Smooth muscle cell (in vitro differentiated cells): ENCODE measurements around the gene ZNF808. TPM values are rescaled to one million over a fixed set of nuclear protein-coding genes. Genes with fewer than 3 reads are reported as not detected.

ENCODE experiments used
- DNase-seq: peaks from one replicate; lab custom pipeline; 2025; ENCODE audit not compliant: unreplicated experiment; lab: John Stamatoyannopoulos, UW
- H2AFZ ChIP-seq: fragments of 200-600 bp; sonication (generic); 2 replicates; pipeline ENCODE4 v1.6.0; 2016; ENCODE audit warnings: antibody characterized with exemption, low read depth, mild to moderate bottlenecking
- H3F3A ChIP-seq: fragments of 200-600 bp; sonication (generic); 2 replicates; pipeline ENCODE4 v1.6.0; 2017; ENCODE audit warnings: antibody characterized with exemption, low read depth
- H3K27ac ChIP-seq: fragments of 200-600 bp; sonication (generic); 2 replicates; pipeline ENCODE4 v1.5.1; 2016; ENCODE audit warnings: low read depth, mild to moderate bottlenecking
- H3K27me3 ChIP-seq: fragments of 200-600 bp; sonication (generic); 2 replicates; pipeline ENCODE4 v1.6.1; 2016; ENCODE audit warnings: low read depth, mild to moderate bottlenecking
- H3K36me3 ChIP-seq: fragments of 200-600 bp; sonication (generic); 2 replicates; pipeline ENCODE4 v1.5.1; 2016; ENCODE audit warnings: low read depth
- H3K4me1 ChIP-seq: fragments of 200-600 bp; sonication (generic); 2 replicates; pipeline ENCODE4 v1.5.1; 2016; ENCODE audit warnings: low read depth
- H3K4me2 ChIP-seq: fragments of 200-600 bp; sonication (generic); 2 replicates; pipeline ENCODE4 v1.6.0; 2016; ENCODE audit warnings: mild to moderate bottlenecking
- H3K4me3 ChIP-seq: fragments of 200-600 bp; sonication (generic); 2 replicates; pipeline ENCODE4 v1.5.1; 2016; ENCODE audit warnings: mild to moderate bottlenecking
- H3K79me2 ChIP-seq: fragments of 200-600 bp; sonication (generic); 2 replicates; pipeline ENCODE4 v1.6.0; 2016; ENCODE audit warnings: low read depth, mild to moderate bottlenecking
- H3K9ac ChIP-seq: fragments of 200-600 bp; sonication (generic); 2 replicates; pipeline ENCODE4 v1.6.0; 2016; ENCODE audit warnings: low read depth
- H3K9me3 ChIP-seq: fragments of 200-600 bp; sonication (generic); replicated peaks from 2 replicates; pipeline ENCODE4 v1.5.1; 2016; ENCODE audit warnings: low read depth
- H4K20me1 ChIP-seq: fragments of 200-600 bp; sonication (generic); 2 replicates; pipeline ENCODE4 v1.6.0; 2016; ENCODE audit warnings: low read depth
- WGBS: methylation state at CpG from one replicate; pipeline ENCODE4 v1.1.7; 2016; ENCODE audit warnings: low lambda C conversion rate; 5-methylcytosine and 5-hydroxymethylcytosine counted together
- polyA plus RNA-seq: library from polyadenylated mRNA; unstranded; fragments of >200 nt; fragmentation: Nextera tagmentation; extraction: Ambion mirVana; gene quantifications from 2 replicates; pipeline ENCODE4 v1.2.1, GENCODE V29; 2016
- total RNA-seq: library from RNA; depleted of rRNA; stranded (reverse); fragments of >200 nt; gene quantifications from 2 replicates; pipeline ENCODE4 v1.2.3, GENCODE V29; 2014
- TF ChIP-seq, protein P1 (sequence below): fragments of 200-600 bp; sonication (generic); IDR thresholded peaks from 2 replicates; pipeline ENCODE4 v1.5.1; 2017; ENCODE audit warnings: borderline replicate concordance, mild to moderate bottlenecking, antibody characterized with exemption; ENCODE audit not compliant: insufficient read depth, poor library complexity, severe bottlenecking

The ZNF808 gene
- total and polyA plus RNA-seq, 2 experiments from 2014 or later = 3.7 to 41.3 TPM

GRCh38 chr19:52492201-52492993 lies 35.1 kb upstream of the ZNF808 start:
- no peak for DNase-seq

DNA sequence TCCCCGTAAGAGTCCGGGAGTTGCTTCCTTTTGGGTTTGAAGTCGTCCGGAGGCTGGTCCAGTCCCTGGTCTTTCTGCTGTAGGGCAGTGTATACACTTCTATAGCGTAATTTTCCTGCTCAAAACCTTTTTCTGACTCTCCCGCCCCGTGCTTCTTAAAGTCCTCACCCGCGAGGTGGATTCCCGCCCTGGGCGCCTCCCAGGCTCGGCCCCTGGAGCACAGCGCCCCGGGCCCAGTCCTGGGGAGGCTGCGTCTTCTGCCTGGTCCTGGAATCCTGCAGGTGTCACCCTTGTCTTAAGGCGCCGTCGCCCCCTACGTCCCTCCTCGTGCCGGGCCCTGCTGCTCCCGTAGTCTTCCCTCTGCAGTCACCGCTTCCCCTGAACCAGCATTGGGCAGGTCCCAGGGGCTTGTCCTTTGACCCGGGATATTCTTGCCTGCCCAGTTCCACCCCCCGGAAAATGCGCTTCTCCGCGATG lies 34.4 kb upstream of the ZNF808 start:
- Histone ChIP-seq H3K27ac (no peak overlapping the region), H4K20me1 (no peaks in the 10 kb centered on the region), H3K4me2 (peak overlapping the region; percentile 90), H3K36me3 (no peaks in the 10 kb centered on the region), H3K4me1 (no peaks in the 10 kb centered on the region), H3K4me3 (peak overlapping the region; percentile 54), H3K79me2 (no peaks in the 10 kb centered on the region), H3K27me3 (no peaks in the 10 kb centered on the region), H2AFZ (peak overlapping the region; percentile 95), H3K9ac (no peak overlapping the region), H3K9me3 (no peaks in the 10 kb centered on the region), H3F3A (no peaks in the 10 kb centered on the region)
- DNase-seq = no peak
- 2% methylated on average over 28 of the region's 28 CpGs for WGBS
- TF ChIP-seq, protein P1, sequence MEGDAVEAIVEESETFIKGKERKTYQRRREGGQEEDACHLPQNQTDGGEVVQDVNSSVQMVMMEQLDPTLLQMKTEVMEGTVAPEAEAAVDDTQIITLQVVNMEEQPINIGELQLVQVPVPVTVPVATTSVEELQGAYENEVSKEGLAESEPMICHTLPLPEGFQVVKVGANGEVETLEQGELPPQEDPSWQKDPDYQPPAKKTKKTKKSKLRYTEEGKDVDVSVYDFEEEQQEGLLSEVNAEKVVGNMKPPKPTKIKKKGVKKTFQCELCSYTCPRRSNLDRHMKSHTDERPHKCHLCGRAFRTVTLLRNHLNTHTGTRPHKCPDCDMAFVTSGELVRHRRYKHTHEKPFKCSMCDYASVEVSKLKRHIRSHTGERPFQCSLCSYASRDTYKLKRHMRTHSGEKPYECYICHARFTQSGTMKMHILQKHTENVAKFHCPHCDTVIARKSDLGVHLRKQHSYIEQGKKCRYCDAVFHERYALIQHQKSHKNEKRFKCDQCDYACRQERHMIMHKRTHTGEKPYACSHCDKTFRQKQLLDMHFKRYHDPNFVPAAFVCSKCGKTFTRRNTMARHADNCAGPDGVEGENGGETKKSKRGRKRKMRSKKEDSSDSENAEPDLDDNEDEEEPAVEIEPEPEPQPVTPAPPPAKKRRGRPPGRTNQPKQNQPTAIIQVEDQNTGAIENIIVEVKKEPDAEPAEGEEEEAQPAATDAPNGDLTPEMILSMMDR = peak; percentile 22

More at GRCh38 chr19:52492201-52492993, 35.1 kb upstream of the ZNF808 start:
- Histone ChIP-seq H3K27ac (no peak overlapping the region), H3K4me3 (peak overlapping the region; percentile 54), H3K79me2 (no peaks in the 10 kb centered on the region), H3K9me3 (no peaks in the 10 kb centered on the region), H3K36me3 (no peaks in the 10 kb centered on the region), H3F3A (no peaks in the 10 kb centered on the region), H3K27me3 (no peaks in the 10 kb centered on the region), H3K4me2 (peak overlapping the region; percentile 90), H3K4me1 (no peaks in the 10 kb centered on the region), H2AFZ (peak overlapping the region; percentile 95), H4K20me1 (no peaks in the 10 kb centered on the region), H3K9ac (no peak overlapping the region)
- TF ChIP-seq, protein P1 = peak; percentile 4
- 22% methylated on average over 37 of the region's 37 CpGs for WGBS

DNA sequence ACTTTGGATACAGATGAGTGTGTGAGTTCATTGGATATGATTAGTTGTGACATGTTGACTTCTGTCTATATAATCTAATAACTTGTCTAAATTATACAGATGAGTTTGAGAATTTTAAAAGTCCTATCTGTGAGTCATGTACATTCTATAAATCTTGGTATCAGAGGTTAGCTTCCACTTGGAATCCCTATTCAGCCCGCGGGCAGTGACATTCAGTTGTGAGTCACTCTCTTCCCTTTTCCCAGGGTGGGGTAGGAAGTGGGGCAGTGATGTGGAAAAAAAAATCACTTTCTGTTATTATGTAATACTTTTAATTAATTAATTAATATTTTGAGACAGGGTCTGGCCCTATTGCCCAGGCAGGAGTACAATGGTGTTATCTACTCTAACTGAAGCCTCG lies 33.0 kb upstream of the ZNF808 start:
- Histone ChIP-seq H4K20me1 (no peaks in the 10 kb centered on the region), H3K9ac (no peak overlapping the region), H3F3A (no peaks in the 10 kb centered on the region), H3K9me3 (no peaks in the 10 kb centered on the region), H3K79me2 (no peaks in the 10 kb centered on the region), H3K27ac (no peak overlapping the region), H3K4me1 (no peaks in the 10 kb centered on the region), H3K4me3 (no peak overlapping the region), H2AFZ (no peak overlapping the region), H3K27me3 (no peaks in the 10 kb centered on the region), H3K36me3 (no peaks in the 10 kb centered on the region), H3K4me2 (no peak overlapping the region)
- WGBS = 76% methylated on average over 3 of the region's 3 CpGs
- DNase-seq = no peak
- TF ChIP-seq, protein P1 = no peak
